Mucosa of stomach (tissue), 1 donor: ENCODE measurements around the gene BLOC1S1.

Source experiments
- H3K27me3 ChIP-seq: one replicate; pipeline ENCODE4 v1.7.0; 2013; ENCODE audit warnings: mild to moderate bottlenecking, low read length; ENCODE audit not compliant: control insufficient read depth, insufficient read depth
- H3K36me3 ChIP-seq: one replicate; pipeline ENCODE4 v1.7.0; 2013; ENCODE audit warnings: low read length; ENCODE audit not compliant: control insufficient read depth, insufficient read depth
- H3K4me1 ChIP-seq: one replicate; pipeline ENCODE4 v1.7.0; 2013; ENCODE audit warnings: mild to moderate bottlenecking, low read length; ENCODE audit not compliant: control insufficient read depth, insufficient read depth
- H3K4me3 ChIP-seq: one replicate; pipeline ENCODE4 v1.7.0; 2013; ENCODE audit warnings: low read length
- H3K9ac ChIP-seq: one replicate; pipeline ENCODE4 v1.7.0; 2013; ENCODE audit warnings: mild to moderate bottlenecking, low read length, moderate library complexity
- H3K9me3 ChIP-seq: one replicate; pipeline ENCODE4 v1.7.0; 2013; ENCODE audit warnings: mild to moderate bottlenecking, low read length, moderate library complexity; ENCODE audit not compliant: control insufficient read depth
- donor health status: Pancreatic carcinoma.

BLOC1S1 gene

GRCh38 chr12:55715833-55716581 lies at the start of gene BLOC1S1:
BLOC1S1 (plus strand) TSS chr12:55716046; CDS start chr12:55716052, 6 bp downstream.
- peak within 1 kb of the TSS; percentile 89 for H3K4me3 ChIP-seq
- H3K36me3 ChIP-seq, result no peaks in the 10 kb centered on the region
- H3K4me1 ChIP-seq, result peaks cover 48% of the 10 kb centered on the region
- peak within 1 kb of the TSS; percentile 90 for H3K9ac ChIP-seq
- no peaks in the 10 kb centered on the region for H3K9me3 ChIP-seq
- peaks cover 6% of the 10 kb centered on the region for H3K27me3 ChIP-seq

GRCh38 chr12:55666508-55666907 lies 49.3 kb upstream of the BLOC1S1 start:
- Histone ChIP-seq H3K27me3 (no peaks in the 10 kb centered on the region), H3K4me1 (peaks cover 6% of the 10 kb centered on the region), H3K9me3 (no peaks in the 10 kb centered on the region), H3K9ac (no peak overlapping the region), H3K4me3 (no peak overlapping the region), H3K36me3 (no peaks in the 10 kb centered on the region)

DNA sequence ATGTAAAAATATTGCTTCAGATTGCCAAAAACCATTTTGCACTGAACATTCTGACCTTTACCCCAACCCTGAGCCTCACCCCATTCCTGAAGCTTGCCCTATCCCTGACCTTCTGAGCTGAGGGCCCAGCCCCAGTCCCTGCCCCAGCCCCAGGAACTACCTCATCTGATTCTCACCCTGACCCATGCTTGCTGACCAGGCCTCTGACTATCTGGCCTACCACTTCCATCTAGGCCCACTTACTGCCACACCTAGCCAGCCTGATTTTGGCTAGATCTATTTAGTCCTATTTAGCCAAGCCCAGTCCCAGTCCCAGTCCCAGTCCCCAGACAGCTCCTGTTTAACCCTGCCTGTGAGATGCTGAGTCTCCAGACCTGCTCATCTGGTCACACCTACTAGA lies 45.6 kb upstream of the BLOC1S1 start:
- H3K9me3 ChIP-seq, result no peaks in the 10 kb centered on the region
- H3K9ac ChIP-seq, result no peak overlapping the region
- H3K4me3 ChIP-seq, result no peak overlapping the region
- no peaks in the 10 kb centered on the region for H3K27me3 ChIP-seq
- peaks cover 6% of the 10 kb centered on the region for H3K4me1 ChIP-seq
- H3K36me3 ChIP-seq, result no peaks in the 10 kb centered on the region

- no peaks in the 10 kb centered on the region for H3K27me3 ChIP-seq
- H3K36me3 ChIP-seq, result no peaks in the 10 kb centered on the region
- no peaks in the 10 kb centered on the region for H3K9me3 ChIP-seq
- no peak overlapping the region for H3K9ac ChIP-seq
- peaks cover 6% of the 10 kb centered on the region for H3K4me1 ChIP-seq
- no peak overlapping the region for H3K4me3 ChIP-seq
Observed at GRCh38 chr12:55671746-55672145, 44.1 kb upstream of the BLOC1S1 start.

DNA sequence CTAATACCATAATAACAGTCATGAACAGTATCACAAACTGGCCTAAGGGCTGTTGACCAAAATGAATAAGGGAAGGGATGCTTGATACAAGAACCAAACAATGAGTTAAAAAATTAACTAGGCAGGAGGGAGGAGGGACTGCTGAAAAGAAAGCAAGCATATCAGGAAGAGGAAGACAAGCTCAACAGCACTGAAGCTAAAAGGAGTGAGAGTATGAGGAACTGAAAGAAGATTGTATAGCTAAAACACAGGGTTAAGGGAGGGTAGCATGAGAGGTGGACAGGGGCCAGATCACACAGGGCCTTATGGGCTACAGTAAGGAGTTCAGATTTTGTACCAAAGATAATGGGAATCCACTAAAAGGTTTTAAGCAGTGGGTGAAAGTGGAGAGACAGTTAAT lies 42.2 kb upstream of the BLOC1S1 start:
- Histone ChIP-seq H3K4me3 (no peak overlapping the region), H3K9ac (no peak overlapping the region), H3K4me1 (peaks cover 6% of the 10 kb centered on the region), H3K9me3 (no peaks in the 10 kb centered on the region), H3K36me3 (no peaks in the 10 kb centered on the region), H3K27me3 (no peaks in the 10 kb centered on the region)

DNA sequence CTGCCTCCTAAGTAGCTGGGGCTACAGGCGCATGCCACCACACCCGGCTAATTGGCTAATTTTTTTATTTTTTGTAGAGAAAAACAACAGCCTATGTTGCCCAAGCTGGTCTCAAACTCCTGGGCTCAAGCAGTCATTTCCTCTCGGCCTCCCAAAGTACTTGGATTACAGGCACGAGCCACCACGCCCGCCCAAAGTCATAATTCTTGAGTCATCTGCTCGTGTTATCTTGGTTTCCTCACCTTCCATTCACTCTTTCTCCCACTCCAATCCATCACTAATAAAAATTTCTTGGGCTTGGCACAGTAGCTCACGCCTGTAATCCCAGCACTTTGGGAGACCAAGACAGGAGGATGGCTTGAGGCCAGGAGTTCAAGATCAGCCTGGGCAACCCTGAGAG lies 40.2 kb upstream of the BLOC1S1 start:
- Histone ChIP-seq H3K27me3 (no peaks in the 10 kb centered on the region), H3K9ac (no peak overlapping the region), H3K9me3 (no peaks in the 10 kb centered on the region), H3K36me3 (no peaks in the 10 kb centered on the region), H3K4me3 (no peak overlapping the region), H3K4me1 (no peaks in the 10 kb centered on the region)

DNA sequence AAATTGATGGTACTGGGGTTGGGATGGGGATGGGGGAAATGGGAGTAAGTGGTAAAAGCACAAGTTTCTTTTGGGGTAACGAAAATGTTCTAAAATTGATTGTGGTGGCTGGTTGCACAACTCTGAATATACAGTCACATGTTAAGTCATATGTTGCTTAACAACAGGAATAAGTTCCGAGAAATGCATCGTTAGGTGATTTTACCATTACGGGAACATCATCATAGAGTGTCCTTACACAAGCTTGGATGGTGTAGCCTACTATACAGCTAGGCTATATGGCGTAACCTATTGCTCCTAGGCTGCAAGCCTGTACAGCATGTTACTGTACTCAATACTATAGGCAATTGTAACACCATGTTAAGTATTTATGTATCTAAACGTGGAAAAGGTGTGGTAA lies 39.1 kb upstream of the BLOC1S1 start:
- H3K4me3 ChIP-seq, result no peak overlapping the region
- H3K4me1 ChIP-seq, result peaks cover 8% of the 10 kb centered on the region
- H3K36me3 ChIP-seq, result no peaks in the 10 kb centered on the region
- H3K9ac ChIP-seq, result no peak overlapping the region
- H3K27me3 ChIP-seq, result no peaks in the 10 kb centered on the region
- H3K9me3 ChIP-seq, result no peaks in the 10 kb centered on the region

DNA sequence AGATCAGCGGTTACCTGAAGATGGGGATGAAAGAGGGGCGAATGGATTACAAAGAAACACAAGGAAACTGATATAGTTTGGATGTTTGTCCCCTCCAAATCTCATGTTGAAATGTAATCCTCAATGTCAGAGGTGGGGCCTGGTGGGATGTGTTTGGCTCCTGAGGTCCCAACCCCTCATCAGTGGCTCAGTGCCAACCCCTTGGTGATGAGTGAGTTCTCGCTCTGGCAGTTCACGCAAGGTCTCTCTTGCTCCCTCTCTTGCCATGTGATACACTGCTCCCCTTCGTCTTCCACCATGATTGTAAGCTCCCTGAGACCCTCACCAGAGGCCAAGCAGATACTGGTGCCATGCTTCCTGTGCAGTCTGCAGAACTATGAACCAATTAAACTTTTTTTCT lies 36.2 kb upstream of the BLOC1S1 start:
- Histone ChIP-seq H3K9ac (no peak overlapping the region), H3K27me3 (no peaks in the 10 kb centered on the region), H3K36me3 (no peaks in the 10 kb centered on the region), H3K9me3 (no peaks in the 10 kb centered on the region), H3K4me1 (peaks cover 14% of the 10 kb centered on the region), H3K4me3 (no peak overlapping the region)

GRCh38 chr12:55681142-55682077 lies 34.4 kb upstream of the BLOC1S1 start:
- Histone ChIP-seq H3K4me1 (peaks cover 14% of the 10 kb centered on the region), H3K9me3 (no peaks in the 10 kb centered on the region), H3K27me3 (no peaks in the 10 kb centered on the region), H3K9ac (peak overlapping the region; percentile 35), H3K36me3 (no peaks in the 10 kb centered on the region), H3K4me3 (peak overlapping the region; percentile 9)

- Histone ChIP-seq H3K9ac (peak overlapping the region; percentile 35), H3K9me3 (no peaks in the 10 kb centered on the region), H3K36me3 (no peaks in the 10 kb centered on the region), H3K4me3 (peak overlapping the region; percentile 9), H3K27me3 (no peaks in the 10 kb centered on the region), H3K4me1 (peaks cover 14% of the 10 kb centered on the region)
Observed at GRCh38 chr12:55682087-55682796, 33.6 kb upstream of the BLOC1S1 start.

DNA sequence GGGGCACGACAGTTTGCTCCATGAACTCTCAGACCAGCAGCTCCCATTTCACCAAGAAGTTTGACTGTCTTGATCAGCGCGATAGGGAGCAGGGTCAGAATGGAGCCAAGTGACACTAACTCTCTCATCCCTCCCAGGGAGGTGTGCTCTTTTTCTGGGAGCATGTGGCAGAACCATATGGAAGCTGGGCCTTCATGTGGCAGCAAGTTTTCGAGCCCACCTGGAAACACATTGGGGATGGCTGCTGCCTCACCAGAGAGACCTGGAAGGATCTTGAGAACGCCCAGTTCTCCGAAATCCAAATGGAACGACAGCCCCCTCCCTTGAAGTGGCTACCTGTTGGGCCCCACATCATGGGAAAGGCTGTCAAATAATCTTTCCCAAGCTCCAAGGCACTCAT lies 32.2 kb upstream of the BLOC1S1 start:
- H3K27me3 ChIP-seq, result no peaks in the 10 kb centered on the region
- no peak overlapping the region for H3K4me3 ChIP-seq
- H3K9ac ChIP-seq, result no peak overlapping the region
- H3K4me1 ChIP-seq, result peaks cover 14% of the 10 kb centered on the region
- no peaks in the 10 kb centered on the region for H3K9me3 ChIP-seq
- H3K36me3 ChIP-seq, result no peaks in the 10 kb centered on the region
